ENCODE data around the gene CNOT6.

DNA sequence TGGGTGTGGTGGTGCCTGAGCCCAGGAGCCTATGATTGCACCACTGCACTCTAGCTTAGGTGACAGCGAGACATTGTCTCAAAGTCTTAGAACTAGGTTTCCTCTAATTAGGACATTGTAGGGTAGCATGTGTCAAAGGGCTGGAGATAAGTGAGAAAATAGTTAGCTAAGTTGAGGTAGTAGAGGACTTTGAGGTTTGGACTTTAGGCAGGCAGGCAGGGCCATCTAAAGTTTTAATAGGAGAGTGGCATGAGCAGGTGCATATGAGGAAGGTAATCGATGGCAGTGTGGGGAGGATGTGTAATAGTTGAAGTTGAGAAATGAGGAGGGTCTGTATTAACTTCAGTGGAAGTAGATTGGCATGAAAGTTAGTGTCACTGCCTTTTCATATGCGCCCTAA, 21.1 kb downstream of the CNOT6 start:
- TF ChIP-seq, protein P1, sequence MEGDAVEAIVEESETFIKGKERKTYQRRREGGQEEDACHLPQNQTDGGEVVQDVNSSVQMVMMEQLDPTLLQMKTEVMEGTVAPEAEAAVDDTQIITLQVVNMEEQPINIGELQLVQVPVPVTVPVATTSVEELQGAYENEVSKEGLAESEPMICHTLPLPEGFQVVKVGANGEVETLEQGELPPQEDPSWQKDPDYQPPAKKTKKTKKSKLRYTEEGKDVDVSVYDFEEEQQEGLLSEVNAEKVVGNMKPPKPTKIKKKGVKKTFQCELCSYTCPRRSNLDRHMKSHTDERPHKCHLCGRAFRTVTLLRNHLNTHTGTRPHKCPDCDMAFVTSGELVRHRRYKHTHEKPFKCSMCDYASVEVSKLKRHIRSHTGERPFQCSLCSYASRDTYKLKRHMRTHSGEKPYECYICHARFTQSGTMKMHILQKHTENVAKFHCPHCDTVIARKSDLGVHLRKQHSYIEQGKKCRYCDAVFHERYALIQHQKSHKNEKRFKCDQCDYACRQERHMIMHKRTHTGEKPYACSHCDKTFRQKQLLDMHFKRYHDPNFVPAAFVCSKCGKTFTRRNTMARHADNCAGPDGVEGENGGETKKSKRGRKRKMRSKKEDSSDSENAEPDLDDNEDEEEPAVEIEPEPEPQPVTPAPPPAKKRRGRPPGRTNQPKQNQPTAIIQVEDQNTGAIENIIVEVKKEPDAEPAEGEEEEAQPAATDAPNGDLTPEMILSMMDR (conservative IDR thresholded peaks at IDR 0.05 in 1 of 2, IDR thresholded peaks at IDR 0.05 in 1 of 2; ENCODE audit: low read depth in 1 of 2, low read length in 2 of 2), result no peak
- TF ChIP-seq EZH2 (IDR thresholded peaks at IDR 0.05; ENCODE audit: low read length, missing control alignments), result no peak

All from fibroblast of lung (primary cell).